Adipose tissue (tissue), 3 donors: Measurements from ENCODE around the gene GABRD. TPM values are rescaled to one million over a fixed set of nuclear protein-coding genes. Genes with fewer than 3 reads are reported as not detected.

Experiments used
- H3K27ac ChIP-seq: one replicate; pipeline ENCODE4 v1.5.1; 2013; ENCODE audit warnings: low read depth, low read length
- WGBS, 3 donors: extraction: QIAGEN DNeasy Blood & Tissue Kit; methylation state at CpG; one replicate each; pipeline ENCODE4 v1.1.7; 2013; 5-methylcytosine and 5-hydroxymethylcytosine counted together
- polyA plus RNA-seq, 3 donors: library from polyadenylated mRNA; stranded (reverse); fragments of 200-250 nt; gene quantifications; one replicate each; pipeline ENCODE4 v1.2.3, GENCODE V29; 2013
- donor health status: healthy with polysubstance abuse.
- donor health status: Bipolar disorder and iron deficiency.
- donor health status: healthy.

The GABRD gene
- polyA plus RNA-seq, 3 donors = 0.28 to 0.30 TPM; not detected in 1

DNA sequence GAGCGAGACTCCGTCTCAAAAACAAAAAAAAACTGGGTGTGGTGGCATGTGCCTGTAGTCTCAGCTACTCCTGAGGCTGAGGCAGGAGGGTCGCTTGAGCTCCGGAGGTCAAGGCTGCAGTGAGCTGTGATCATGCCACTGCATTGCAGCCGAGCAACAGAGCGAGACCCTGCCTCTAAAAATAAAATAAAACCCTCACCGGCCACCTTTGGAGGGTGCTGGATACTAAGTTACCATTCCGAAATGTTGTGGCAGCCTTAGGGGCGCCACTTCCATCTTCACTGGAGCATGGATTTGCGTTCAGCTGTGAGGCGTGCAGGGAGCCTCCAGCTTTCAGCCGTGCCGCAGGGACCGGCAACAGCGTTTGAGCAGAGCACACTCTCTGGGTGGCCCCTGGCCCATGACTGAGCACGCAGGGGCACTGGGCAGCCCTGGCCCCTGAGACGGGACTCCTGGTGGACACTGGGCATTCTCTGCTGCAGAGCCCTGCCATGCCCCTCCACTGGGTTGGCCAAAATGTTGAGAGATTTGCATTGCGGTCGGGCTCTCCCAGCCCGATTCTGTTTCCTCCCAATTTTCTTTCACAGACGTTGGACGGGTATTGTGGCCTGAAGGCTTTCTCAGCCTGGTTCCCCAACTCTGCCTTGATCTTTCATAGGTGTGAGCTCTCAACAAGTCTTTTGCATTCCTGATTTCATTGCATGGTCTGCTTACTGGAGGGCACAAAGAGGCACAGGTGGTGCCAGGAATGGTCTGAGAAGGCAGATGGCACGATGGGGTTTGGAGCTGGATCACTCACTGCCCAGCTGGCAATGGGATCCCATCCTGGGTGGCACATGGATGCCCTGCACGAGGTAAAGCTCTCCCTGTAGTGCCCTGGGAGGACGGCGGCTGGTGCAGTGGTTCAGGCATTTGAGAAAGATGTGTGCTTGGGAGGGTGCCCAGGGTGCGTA is 9.8 kb upstream of the GABRD start:
- WGBS, 3 donors = 77 to 86% (median 79%) methylated on average over 27 of the region's 27 CpGs
- no peak overlapping the region for H3K27ac ChIP-seq

DNA sequence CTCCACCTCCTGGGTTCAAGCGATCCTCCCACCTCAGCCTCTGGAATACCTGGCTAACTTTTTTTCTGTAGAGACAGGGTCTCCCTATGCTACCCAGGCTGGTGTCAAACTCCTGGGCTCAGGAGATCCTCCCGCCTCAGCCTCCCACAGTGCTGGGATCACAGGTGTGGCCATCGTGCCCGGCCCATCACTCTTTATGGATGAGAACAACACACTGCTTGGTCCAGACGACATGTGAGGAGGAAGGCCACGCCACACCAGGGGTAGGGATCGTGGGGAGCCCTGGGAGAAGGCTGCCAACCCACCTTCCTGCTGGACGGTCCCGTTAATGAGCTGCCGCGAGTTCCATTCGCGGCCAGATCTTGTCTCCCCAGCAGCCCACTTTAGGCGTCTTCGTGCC is 5.0 kb upstream of the GABRD start:
- 73 to 82% (median 76%) methylated on average over 15 of the region's 15 CpGs for WGBS, 3 donors
- H3K27ac ChIP-seq = no peak overlapping the region

DNA sequence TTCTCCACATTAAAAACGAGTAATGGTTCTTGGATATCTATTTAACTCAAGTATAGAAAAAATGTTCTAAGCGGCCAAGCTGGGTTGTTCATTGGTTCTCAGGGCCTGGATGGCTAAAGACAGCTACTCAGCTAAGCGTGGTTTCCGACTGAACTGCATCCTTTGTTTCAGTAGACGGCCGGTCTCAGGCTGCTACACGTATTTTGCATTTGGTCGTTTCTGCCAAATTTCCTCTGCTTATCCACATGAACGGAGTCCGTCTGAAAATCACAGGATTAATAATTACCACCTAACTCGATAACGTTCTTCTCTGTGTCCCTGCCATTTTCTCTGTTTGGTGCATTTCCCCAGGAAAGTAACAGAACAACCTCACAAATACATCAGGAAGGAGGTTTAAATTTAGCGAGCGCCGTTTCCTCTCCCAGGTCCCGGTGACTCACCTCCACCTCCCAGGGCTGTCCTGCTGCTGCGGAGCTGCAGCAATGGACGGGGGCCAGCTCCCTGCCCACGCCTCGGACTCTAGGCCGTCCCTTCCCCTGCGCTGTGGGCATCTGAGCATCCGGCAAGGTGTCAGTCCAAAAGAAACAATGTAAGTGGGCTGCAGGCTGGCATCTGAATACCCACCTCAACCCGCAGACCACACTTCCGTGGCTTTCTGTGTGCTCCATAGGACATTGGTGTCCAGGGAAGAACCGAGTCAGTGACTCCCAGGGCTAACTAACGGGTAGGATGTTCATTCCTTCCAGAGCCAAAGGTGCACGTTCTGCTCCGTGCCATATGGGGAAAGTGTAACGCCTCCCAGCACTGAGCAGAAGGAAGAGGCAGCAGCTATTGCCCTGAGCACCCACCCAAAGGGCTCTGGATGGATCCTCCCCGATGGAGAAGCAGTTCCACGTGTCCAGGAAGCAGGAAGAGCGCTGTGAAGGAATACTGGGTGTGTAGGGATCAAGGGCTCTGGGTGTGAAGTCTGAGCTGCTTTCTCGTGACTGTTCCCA is 4.1 kb upstream of the GABRD start:
- 52 to 56% (median 53%) methylated on average over 34 of the region's 34 CpGs for WGBS, 3 donors
- H3K27ac ChIP-seq = no peak overlapping the region

DNA sequence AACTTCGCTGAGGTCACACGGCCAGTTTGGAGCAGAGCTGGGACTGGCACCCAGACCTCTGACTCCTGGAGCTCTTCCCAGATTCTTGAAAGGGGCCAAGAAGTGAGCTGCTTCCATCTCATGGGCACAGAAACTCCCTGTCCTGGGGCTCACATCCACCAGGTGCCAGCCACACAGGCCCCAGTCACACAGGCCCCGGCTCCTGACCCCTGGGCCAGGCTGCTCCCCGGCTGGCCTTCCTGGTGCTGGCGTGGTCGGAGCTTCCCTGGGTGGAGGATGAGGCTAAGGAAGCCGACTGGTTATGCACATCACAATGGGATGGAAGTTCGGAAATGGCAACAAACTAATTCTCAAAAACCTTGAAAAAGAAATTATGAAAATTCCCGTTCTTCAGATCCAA is 3.0 kb upstream of the GABRD start:
- no peak overlapping the region for H3K27ac ChIP-seq
- WGBS, 3 donors = 69 to 80% (median 77%) methylated on average over 9 of the region's 9 CpGs

DNA sequence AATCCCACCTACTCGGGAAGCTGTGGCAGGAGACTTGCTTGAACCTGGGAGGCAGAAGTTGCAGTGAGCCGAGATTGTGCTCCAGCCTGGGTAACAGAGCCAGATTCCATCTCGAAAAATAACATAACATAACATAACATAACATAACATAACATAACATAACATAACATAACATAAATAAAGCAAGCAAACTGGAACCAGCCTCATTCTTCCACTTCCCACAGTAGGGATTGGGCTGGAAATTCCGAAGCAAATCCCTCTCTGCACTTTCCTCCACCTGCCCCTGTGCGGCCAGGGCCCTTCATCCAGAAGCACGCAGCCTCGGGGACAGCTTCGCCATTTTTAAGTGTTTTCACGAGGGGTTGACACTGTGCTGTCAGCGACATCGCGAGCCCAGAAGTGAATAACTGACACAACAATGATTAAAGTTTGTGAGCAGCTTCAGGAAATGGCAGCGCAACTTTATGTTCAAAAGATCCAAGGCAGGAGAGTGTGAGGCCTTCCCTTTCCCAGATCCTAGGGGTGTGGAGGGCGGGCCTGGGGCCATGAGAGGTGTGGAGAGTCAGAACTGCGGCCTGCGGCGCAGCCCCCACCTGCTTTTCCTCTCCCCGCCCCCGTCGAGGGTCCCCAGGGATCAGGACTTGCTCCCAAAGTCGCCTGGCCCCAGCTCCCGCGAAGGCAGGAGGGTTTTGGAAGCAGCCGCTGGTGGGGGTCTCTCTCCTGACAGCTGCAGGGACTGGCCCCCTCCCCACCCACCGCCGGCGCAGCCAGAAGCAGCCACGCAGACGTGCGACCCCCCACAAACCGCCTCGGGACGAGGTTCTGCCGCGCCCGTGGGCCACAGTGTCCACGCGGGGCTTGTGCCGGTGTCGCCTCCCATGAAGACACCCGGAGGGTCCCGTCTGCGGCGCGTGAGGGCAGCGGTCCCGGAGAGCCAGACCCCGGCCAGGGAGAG is 651 bp upstream of the GABRD start:
- no peak overlapping the region for H3K27ac ChIP-seq
- 13 to 17% (median 16%) methylated on average over 41 to 48 of the region's 48 CpGs for WGBS, 3 donors

DNA sequence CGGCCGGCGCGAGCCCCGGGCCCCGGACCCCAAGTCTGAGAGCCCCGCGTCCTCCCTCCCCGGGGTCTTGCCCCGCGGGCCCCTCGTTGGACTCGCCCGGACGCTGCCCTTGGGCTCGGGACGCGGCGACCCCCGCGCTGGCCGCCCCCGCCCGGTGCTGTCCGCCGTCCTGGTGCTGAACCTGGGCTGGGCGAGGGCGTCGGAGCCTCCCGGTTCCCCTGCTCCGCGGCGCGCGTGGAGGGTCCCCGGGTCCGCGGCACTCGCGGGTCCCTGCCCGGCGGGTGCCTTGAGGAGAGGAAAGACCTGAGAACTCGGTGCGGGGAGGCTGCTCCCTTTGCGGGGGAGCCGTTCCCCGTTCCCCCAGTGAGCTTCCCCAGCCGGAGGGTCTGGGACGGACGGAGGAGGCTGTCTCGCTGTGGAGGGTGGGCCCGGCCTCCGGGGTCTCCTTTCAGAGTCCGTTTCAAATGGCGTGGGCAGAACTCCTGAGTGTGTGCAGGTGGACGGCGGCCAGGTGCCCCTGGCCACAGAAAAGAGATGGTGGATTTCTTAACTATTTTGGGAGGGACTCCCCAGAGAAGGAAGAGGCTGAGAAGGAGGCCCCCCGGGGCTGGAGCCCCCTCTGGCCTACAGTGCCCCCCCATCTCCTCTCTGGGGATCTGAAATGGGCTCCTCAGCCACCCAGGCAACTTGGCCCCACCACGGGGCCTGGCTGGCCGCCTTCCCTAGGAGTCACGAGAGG is 595 bp downstream of the GABRD start:
- H3K27ac ChIP-seq = no peak overlapping the region
- WGBS, 3 donors = 12 to 18% (median 14%) methylated on average over 36 to 61 of the region's 61 CpGs

DNA sequence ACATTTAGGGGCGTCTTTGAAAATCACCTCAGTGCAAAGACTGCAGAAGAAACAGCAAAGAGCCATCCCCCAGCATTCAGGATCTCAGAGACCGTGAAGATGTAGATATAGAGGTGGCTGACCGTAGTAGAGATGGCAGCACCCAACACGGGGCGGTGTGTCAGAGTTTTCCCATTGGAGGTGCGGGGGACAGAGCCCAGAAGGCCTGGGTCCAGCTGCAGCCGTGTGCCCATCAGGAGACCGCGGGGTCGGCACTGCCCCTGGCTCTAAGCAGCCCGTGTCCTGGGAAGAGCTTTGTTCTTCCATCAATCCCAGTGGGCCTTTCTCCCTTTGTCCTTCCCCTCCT is 1.1 kb downstream of the GABRD start:
- WGBS, 3 donors = 75 to 81% (median 80%) methylated on average over 11 of the region's 11 CpGs
- no peak overlapping the region for H3K27ac ChIP-seq

DNA sequence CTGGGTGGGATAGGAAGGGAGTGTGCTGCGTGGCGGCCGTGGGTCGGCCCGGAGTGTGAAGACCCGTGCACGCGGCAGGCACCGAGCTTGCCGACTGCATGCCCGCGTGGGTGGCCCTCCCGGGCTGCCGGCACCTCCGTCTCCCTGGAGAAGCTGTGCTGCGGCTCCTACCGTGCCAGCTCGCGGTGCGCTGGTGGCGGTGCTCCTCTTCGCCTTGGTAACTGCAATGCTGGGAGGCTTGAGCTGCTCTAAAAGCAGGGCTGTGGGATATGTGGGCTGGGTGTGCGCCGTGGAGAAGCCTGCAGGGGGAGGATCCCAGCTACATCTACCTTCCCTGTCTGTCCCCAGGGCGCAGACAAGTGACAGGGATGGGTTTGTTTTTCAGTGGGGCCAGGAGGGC is 2.4 kb downstream of the GABRD start:
- 81 to 90% (median 85%) methylated on average over 25 of the region's 25 CpGs for WGBS, 3 donors
- no peak overlapping the region for H3K27ac ChIP-seq

DNA sequence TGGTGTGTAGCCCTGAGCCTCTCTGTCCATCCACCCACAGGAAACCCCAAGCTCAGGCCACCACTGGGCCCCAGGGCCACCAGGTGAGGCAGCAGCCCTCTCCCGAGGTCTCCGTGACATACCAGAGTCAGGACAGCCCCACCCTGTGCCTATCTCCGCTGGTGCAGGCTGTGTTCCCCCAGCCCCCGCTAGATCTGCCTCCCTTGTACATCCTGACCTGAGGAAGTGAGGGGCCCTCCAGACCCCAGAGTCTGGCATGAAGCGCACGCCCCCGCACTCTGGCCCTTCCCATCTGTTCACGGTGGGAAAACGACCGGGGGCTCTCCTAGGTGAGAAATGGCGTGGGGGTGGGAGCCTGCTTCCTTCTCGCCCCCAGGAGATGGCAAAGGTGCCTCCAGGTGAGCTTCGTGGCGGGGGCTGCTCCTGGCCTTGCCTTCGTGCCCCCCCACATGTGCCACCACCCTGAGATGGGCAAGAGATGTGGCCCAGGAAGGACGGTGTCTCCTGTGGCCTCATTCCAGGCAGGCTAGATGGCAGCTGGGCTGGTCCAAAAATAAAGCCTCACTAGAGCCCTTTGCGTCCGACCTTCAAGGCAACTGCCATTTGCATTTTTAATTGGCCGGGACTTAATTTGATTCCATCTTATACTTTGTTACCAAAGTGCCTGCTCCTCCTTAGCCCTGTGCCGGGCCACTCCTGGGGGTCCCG is 3.1 kb downstream of the GABRD start:
- H3K27ac ChIP-seq = no peak overlapping the region
- 67 to 69% (median 69%) methylated on average over 21 of the region's 21 CpGs for WGBS, 3 donors

DNA sequence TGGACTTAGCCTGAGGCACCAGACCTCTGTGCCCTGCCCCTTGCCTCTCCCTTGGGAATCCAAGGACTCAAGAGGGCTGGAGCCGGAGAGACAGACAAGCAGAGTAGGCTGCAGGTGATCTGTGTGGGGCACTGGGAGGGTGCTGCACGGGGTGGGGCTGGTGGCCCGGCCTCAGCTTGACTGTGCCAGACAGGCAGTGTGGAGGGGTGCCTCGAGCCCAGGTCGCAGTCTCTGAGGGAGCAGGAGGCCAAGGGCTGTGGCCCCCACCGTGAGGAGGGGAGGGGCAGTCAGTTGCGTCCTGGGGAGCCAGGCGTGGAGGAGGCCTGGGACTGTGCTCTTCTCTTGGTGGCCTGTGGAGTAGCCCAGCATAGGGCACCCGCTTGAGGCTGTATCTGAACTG is 4.0 kb downstream of the GABRD start:
- WGBS, 3 donors = 72 to 86% (median 81%) methylated on average over 8 to 9 of the region's 9 CpGs
- no peak overlapping the region for H3K27ac ChIP-seq

DNA sequence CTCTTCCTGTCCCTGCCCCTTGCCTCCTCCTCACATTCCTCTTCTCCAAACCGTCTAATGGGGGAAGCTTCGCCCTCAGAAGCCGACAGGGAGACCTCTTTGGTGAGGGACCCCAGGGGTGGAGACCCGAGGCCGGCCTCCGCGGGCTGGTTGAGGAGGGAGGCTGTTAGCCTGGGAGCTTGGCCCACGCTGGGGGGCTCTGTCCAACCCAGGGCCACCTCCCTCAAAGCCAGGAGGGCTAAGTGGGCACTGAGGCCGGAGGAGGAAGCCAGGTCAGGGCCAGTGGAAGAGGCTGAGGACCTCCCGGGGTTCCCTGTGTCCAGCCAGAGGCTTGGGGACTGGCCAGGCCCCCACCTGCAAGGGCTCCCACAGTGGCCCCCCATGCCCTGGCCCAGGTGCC is 5.3 kb downstream of the GABRD start:
- WGBS, 3 donors = 83 to 89% (median 84%) methylated on average over 10 of the region's 10 CpGs
- H3K27ac ChIP-seq = no peak overlapping the region

DNA sequence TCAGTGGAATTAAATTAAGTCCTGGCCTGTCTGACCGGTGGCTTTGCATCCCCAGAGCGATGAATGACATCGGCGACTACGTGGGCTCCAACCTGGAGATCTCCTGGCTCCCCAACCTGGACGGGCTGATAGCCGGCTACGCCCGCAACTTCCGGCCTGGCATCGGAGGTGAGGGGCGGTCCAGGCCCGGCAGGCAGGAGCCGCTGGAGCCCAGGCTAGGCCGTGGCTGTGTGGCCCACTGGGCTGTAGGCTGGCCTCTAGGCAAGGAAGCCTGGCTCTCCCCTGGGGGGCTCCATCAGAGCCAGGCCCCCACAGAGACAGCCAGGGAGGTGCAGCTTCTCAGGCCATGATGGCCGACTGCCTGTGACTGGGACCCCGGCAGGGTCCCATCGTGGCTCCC is 5.7 kb downstream of the GABRD start:
- 82 to 90% (median 88%) methylated on average over 18 of the region's 18 CpGs for WGBS, 3 donors

DNA sequence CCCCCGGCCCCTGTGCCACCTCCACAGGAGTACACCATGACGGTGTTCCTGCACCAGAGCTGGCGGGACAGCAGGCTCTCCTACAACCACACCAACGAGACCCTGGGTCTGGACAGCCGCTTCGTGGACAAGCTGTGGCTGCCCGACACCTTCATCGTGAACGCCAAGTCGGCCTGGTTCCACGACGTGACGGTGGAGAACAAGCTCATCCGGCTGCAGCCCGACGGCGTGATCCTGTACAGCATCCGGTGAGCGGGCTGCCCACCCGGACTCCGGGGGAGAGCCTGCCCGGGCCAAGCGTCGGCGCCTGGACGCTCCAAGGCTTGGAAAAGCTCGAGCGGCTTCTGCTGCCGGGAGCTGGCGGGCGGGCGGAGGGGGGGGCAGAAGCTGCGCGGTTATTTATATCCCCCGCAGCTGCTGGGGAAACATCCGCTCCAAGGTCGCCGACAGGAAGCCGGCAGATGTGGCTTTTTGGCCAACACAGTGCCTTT is 6.4 kb downstream of the GABRD start:
- WGBS, 3 donors = 29 to 57% (median 41%) methylated on average over 39 of the region's 39 CpGs
- no peak overlapping the region for H3K27ac ChIP-seq

More for the DNA sequence above, 5.7 kb downstream of the GABRD start:
- no peak overlapping the region for H3K27ac ChIP-seq

DNA sequence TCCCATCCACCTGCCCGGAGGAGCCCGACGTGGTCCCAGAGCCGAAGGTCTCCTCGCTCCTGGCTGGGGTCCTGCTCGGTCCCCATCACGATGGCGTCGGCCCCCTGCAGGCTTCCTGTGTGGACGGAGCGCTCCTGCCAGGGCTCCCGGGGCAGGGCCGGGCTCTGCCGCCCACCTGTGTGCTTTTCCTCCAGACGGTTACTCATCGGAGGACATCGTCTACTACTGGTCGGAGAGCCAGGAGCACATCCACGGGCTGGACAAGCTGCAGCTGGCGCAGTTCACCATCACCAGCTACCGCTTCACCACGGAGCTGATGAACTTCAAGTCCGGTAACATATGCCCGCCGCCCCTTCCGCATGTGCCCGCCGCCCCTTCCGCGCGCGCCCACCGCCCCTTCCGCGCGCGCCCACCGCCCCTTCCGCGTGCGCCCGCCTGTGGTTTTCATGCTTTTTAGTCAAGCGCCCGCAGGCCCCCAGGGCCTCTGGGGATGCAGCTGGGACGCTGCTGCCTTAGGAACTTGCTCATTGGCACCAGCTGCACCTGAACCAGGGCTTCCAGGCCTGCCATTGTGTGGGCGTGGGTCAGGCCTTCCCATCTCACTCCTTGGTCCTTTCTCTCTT is 8.9 kb downstream of the GABRD start:
- H3K27ac ChIP-seq = no peak overlapping the region
- 87 to 90% (median 89%) methylated on average over 43 to 46 of the region's 46 CpGs for WGBS, 3 donors

DNA sequence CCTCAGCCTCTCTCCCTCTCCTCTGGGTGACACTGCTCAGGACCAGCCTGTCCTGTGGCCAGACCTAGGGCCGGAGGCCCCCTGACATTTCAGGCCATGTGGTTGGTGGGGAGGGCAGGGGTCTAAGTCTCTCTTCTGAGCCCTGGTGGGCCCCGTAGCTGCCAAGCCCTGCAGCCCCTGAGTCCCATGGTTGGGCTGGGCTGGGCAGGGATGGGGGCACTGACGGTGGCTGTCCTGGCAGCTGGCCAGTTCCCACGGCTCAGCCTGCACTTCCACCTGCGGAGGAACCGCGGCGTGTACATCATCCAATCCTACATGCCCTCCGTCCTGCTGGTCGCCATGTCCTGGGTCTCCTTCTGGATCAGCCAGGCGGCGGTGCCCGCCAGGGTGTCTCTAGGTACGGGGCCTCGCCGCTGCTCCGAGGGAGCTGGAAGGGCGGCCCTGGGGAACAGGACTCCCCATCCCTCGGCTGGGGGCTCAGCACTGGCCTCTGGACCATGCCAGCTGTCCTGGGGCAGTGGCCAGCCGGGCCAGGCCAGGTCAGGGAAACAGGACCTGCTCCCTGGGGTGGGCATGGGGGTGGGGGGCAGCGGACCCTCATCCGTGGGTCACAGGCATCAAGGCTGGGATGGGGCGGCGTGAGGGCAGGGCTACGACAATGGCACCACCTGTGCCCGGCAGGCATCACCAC is 9.9 kb downstream of the GABRD start:
- 66 to 87% (median 87%) methylated on average over 26 of the region's 26 CpGs for WGBS, 3 donors

DNA sequence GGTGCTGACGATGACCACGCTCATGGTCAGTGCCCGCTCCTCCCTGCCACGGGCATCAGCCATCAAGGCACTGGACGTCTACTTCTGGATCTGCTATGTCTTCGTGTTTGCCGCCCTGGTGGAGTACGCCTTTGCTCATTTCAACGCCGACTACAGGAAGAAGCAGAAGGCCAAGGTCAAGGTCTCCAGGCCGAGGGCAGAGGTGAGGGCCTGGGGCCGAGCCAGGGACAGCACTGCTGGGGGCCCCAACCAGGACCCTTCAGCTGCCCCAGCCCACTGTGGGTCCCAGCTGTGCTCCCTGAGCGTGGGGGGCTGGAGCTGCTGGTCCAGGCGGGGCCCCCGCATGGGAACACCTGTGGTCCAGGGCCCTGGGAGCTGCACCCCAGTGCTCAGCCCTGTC is 10.4 kb downstream of the GABRD start:
- 76 to 91% (median 87%) methylated on average over 15 of the region's 15 CpGs for WGBS, 3 donors
- no peak overlapping the region for H3K27ac ChIP-seq

More for the DNA sequence above, 9.9 kb downstream of the GABRD start:
- H3K27ac ChIP-seq = no peak overlapping the region
